Measurements from ENCODE around the gene GCC2.
"Not testable (repeated sequence)": the region's sequence is repeated elsewhere in the genome, so short reads cannot be mapped to it uniquely, and the experiment has no call there.

The GCC2 gene

DNA sequence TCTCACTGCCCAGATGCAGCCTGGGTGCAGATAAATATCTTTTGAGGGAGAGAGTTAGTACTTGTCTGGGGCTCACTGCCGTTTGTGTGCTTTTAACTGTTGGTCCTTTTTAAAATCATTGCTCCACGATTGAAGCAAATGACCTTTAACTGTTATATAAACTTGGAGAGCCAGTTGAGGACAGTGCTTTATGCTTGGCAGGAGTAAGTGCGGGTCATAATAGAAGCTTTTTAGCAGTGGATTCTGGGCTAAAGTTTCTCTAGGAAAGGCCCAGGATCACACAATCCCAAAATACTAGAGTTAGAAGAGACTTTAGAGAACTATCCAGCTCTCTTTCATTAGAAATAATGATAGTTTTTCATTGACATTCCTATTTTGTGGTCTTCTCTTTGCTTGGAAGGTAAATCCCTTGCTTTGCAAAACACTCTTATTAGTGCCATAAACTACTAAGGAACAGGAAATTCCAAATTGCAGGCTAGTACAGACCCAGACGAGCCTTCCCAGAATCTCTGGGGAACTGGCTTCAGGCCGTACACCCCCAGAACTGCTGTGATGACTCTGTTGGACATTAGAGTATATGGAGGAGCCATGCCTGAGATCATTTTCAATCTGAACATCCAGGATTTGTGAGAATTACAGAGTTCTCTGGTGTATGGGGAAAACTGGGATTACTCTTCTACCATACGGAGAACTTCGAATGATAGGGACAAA, 104.4 kb downstream of the GCC2 start:
- H3K27ac ChIP-seq (replicated peaks): no peak overlapping the region
- TF ChIP-seq, protein P1, sequence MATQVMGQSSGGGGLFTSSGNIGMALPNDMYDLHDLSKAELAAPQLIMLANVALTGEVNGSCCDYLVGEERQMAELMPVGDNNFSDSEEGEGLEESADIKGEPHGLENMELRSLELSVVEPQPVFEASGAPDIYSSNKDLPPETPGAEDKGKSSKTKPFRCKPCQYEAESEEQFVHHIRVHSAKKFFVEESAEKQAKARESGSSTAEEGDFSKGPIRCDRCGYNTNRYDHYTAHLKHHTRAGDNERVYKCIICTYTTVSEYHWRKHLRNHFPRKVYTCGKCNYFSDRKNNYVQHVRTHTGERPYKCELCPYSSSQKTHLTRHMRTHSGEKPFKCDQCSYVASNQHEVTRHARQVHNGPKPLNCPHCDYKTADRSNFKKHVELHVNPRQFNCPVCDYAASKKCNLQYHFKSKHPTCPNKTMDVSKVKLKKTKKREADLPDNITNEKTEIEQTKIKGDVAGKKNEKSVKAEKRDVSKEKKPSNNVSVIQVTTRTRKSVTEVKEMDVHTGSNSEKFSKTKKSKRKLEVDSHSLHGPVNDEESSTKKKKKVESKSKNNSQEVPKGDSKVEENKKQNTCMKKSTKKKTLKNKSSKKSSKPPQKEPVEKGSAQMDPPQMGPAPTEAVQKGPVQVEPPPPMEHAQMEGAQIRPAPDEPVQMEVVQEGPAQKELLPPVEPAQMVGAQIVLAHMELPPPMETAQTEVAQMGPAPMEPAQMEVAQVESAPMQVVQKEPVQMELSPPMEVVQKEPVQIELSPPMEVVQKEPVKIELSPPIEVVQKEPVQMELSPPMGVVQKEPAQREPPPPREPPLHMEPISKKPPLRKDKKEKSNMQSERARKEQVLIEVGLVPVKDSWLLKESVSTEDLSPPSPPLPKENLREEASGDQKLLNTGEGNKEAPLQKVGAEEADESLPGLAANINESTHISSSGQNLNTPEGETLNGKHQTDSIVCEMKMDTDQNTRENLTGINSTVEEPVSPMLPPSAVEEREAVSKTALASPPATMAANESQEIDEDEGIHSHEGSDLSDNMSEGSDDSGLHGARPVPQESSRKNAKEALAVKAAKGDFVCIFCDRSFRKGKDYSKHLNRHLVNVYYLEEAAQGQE (IDR thresholded peaks at IDR 0.05; ENCODE audit: insufficient replicate concordance, low read depth): no peak
- TF ChIP-seq GABPA (IDR thresholded peaks at IDR 0.05; ENCODE audit: low read depth) (no peak), POLR2AphosphoS5 (IDR thresholded peaks at IDR 0.05; ENCODE audit: low read depth) (no peak), SPI1 (IDR thresholded peaks at IDR 0.05; ENCODE audit: borderline replicate concordance, low read depth) (no peak)
- TF ChIP-seq, protein P2, sequence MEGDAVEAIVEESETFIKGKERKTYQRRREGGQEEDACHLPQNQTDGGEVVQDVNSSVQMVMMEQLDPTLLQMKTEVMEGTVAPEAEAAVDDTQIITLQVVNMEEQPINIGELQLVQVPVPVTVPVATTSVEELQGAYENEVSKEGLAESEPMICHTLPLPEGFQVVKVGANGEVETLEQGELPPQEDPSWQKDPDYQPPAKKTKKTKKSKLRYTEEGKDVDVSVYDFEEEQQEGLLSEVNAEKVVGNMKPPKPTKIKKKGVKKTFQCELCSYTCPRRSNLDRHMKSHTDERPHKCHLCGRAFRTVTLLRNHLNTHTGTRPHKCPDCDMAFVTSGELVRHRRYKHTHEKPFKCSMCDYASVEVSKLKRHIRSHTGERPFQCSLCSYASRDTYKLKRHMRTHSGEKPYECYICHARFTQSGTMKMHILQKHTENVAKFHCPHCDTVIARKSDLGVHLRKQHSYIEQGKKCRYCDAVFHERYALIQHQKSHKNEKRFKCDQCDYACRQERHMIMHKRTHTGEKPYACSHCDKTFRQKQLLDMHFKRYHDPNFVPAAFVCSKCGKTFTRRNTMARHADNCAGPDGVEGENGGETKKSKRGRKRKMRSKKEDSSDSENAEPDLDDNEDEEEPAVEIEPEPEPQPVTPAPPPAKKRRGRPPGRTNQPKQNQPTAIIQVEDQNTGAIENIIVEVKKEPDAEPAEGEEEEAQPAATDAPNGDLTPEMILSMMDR (IDR thresholded peaks at IDR 0.05; ENCODE audit: insufficient read depth, low read length): no peak
- no peak overlapping the region for H3K4me3 ChIP-seq (replicated peaks; ENCODE audit: insufficient read depth, low read length)
- no peaks in the 10 kb centered on the region for H3K27me3 ChIP-seq (ENCODE audit: insufficient read depth, poor library complexity, severe bottlenecking)
- DNase-seq (ENCODE audit: low read depth in 1 of 2, low spot score in 1 of 2): no peak

DNA sequence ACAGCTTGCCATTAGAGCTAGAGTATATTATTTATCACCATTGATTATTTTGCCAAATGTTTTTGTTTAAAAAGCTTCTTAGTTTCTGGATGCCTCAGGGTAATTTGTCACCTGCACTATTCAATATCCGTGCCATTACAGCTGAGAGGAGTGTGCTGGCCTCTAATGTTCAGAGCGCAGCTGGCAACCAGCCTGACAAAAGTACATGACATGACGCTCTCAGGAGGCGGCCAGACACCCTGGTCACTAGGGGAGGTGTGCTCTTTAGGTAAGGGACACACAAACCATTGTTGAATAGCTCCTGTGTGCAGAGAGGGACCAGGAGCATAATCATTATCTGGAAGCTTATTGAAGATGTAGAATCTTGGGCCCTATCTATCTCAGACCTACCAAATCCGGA, 105.5 kb downstream of the GCC2 start:
- Histone ChIP-seq H3K4me3 (replicated peaks; ENCODE audit: insufficient read depth, low read length) (no peak overlapping the region), H3K27ac (replicated peaks) (no peak overlapping the region), H3K27me3 (ENCODE audit: insufficient read depth, poor library complexity, severe bottlenecking) (no peaks in the 10 kb centered on the region)
- DNase-seq (ENCODE audit: low read depth in 1 of 2, low spot score in 1 of 2): no peak
- TF ChIP-seq, protein P2 (IDR thresholded peaks at IDR 0.05; ENCODE audit: insufficient read depth, low read length): no peak
- TF ChIP-seq GABPA (IDR thresholded peaks at IDR 0.05; ENCODE audit: low read depth): no peak
- no peak for TF ChIP-seq POLR2AphosphoS5 (IDR thresholded peaks at IDR 0.05; ENCODE audit: low read depth)

DNA sequence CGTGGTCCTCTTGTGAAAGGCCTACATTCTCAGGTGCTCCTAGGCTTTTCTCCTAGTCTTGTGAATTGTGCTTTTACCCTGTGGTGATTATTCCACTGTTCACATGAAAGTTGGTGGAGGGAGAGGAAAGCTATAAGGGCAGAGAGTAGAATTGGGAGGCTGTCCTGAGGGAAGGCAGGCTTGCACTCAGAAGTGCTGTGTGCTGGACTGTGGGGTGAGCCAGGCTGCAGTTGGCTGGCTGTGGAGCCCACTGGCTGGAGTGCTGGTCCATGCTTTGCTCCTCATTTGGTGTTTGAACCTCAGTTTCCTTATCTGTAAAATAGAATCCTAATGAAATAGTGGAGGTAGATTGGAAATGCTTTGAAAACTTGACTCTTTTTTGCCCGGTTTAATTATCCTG, 106.6 kb downstream of the GCC2 start:
- Histone ChIP-seq H3K27me3 (ENCODE audit: insufficient read depth, poor library complexity, severe bottlenecking) (no peaks in the 10 kb centered on the region), H3K4me3 (replicated peaks; ENCODE audit: insufficient read depth, low read length) (no peak overlapping the region), H3K27ac (replicated peaks) (no peak overlapping the region)
- TF ChIP-seq, protein P1 (IDR thresholded peaks at IDR 0.05; ENCODE audit: insufficient replicate concordance, low read depth): no peak
- TF ChIP-seq GABPA (IDR thresholded peaks at IDR 0.05; ENCODE audit: low read depth) (no peak), SPI1 (IDR thresholded peaks at IDR 0.05; ENCODE audit: borderline replicate concordance, low read depth) (no peak), POLR2AphosphoS5 (IDR thresholded peaks at IDR 0.05; ENCODE audit: low read depth) (no peak)
- TF ChIP-seq, protein P2 (IDR thresholded peaks at IDR 0.05; ENCODE audit: insufficient read depth, low read length): no peak
- DNase-seq (ENCODE audit: low read depth in 1 of 2, low spot score in 1 of 2): no peak

DNA sequence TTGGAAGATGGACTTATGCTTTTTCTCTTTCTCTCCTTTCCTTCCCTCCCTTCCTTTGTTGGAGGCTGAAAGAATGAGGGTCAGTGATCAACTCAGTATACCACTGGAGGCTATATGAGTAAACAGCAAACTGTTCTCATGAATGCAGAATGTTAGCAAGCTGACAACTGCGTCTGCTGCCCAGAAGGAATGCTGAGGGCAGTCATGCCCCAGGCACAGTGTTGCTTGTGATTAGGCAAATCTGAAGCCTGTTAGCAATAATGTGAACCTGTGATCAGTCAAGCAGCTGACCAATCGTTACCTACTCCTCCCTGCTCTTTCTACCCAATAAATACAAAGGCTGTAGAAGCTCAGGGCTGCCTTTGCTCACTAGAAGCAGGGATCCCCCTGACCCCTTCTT, 107.6 kb downstream of the GCC2 start:
- H3K4me3 ChIP-seq (replicated peaks; ENCODE audit: insufficient read depth, low read length); DNase-seq (ENCODE audit: low read depth in 1 of 2, low spot score in 1 of 2); H3K27me3 ChIP-seq (ENCODE audit: insufficient read depth, poor library complexity, severe bottlenecking); H3K27ac ChIP-seq (replicated peaks): not testable (repeated sequence)
